GM15510 (cell line): ENCODE results near the gene BRD3OS.

Experiments used
- POLR2A ChIP-seq: IDR thresholded peaks from 3 replicates; pipeline ENCODE4 v1.6.1; 2011; ENCODE audit warnings: borderline replicate concordance; ENCODE audit not compliant: insufficient read length; ENCODE audit errors: extremely low read depth

BRD3OS gene

GRCh38 chr9:134045841-134046544 is 20.7 kb downstream of the BRD3OS start:
- no peak for TF ChIP-seq POLR2A

GRCh38 chr9:134046894-134047681 is 21.8 kb downstream of the BRD3OS start:
- TF ChIP-seq POLR2A, result no peak

- no peak for TF ChIP-seq POLR2A
These were observed 22.7 kb downstream of the BRD3OS start for GRCh38 chr9:134047868-134048581.

DNA sequence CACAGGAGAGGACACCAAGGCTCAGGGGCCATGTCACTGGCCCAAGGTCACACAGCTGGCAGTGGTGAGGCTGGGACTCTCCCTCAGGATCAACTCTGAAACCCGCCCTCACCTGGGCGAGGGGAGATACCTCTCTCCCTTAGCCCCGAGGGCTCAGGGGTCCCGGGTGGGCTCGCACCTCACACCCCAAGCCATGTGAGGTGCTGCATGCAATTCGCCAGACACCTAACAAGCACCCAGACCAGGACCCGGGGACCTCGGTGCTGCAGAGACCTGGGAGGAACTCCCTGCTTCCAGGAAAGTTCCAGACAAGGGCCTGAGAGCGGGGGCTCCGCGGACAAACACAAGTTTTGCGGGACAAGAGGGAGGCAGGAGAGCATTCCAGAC is 23.3 kb downstream of the BRD3OS start:
- TF ChIP-seq POLR2A, result no peak

DNA sequence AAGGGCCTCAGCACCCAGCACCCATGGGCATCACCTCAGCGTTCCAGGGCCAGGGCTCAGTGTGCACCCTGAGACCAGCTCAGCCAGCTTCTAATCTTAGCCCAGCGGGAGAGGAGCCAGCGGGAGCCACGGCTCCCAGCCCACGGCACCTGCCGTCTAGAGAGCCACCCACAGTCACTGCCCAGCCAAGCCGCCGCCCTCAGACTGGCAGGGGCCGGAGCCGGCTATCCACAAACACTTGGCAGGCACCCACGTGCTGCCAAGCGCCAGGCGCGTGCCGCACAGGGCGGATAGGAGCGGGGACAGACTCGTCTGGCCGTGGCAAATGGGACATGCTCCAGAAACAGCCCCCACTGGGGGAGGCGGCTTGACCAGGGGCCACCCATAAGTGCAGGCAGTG is 24.0 kb downstream of the BRD3OS start:
- TF ChIP-seq POLR2A, result no peak

DNA sequence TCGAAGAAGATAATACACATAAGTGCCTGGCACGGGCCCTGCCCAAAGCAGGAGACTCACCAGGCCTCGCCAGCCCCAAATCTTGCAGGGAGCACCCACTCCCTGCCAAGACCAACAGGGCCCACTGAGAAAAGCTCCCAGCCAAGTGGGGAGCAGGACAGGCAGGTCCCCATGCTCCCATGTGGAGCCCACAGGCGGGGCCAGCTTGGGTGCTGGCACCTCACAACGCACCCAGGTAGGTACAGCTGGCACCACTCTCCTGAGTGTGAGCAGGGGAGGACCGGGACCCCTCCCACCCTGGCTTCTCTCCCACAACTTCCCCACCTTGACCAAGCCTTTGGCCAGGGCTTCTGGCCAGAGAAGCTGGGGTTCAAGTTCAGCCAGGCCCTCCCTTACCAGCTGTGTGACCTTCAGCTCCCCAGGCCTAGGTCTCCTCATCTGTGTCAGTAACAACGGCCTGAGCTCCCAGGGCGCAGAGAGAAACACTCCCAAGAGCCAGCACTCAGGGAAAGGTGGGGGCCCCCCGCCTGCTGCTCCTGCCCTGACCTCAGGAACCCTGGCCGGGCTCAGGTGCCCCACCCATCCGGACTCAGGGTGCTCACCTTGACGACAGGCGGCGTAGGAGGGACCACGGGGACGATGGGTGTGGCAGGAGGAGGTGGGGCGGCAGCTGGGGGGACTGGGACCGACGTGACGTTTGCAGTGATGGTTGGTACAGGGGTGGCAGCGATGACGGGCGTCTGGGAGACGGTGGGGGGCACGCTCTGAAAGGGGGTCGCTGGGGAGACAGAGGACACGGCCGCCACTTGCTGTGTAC is 24.7 kb downstream of the BRD3OS start:
- no peak for TF ChIP-seq POLR2A

DNA sequence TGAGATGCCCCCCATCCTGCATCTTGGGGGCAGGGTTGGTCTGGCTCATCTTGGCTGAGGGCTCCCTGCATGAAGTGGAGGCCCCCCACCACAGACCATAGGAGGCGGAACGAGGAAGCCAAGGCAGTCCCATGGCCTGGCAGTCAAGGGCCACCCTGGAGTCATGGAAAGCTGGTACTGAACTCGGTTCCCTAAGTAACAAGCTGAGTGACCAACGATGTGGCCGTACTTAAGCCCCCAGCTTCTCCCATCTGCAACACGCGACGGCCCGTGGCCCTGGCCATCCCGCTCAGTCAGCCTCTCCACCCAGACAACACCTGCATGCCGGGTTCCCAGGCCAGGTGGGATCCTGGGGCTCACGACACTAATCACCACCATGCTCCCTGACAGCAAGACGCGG is 25.4 kb downstream of the BRD3OS start:
- no peak for TF ChIP-seq POLR2A

DNA sequence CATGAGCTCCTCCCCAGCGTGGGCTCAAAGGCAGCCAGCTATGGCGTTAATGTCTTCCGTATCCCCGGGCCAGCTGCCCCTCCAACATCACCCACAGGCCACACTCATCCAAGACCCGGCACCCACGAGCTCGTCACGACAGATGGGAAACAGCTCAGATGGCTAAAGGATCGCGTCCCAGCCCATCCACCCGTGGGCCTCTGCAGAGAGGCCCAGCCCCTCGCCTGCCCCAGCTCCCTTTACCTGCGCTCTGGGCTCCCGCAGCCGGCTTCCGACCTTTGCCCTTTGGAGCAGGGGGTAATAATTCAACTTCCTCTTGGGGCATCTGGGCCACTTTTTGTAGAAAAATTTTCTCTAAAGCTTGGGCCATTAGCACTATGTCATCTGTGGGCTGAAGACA is 26.0 kb downstream of the BRD3OS start:
- no peak for TF ChIP-seq POLR2A

GRCh38 chr9:134052491-134052890 is 27.2 kb downstream of the BRD3OS start:
- no peak for TF ChIP-seq POLR2A

DNA sequence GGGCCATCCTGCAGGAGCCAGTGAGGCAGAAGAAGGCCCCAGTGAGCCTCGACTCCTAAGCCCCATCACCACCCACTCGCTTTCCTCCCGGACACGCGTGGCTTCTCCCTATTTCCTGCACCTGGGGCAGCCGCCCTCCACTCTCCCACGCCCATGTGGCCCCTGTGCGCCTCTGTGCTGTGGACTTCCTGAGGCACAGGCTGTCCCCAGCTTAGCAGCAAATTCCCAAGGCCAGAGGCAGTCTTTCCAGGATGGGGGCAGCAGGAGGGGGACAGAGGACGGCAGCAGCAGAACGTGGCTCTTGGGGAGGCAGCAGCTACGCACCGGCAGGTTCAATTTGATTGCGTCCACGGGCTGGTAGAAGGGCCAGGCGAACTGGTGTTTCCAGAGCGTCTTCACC is 27.7 kb downstream of the BRD3OS start:
- TF ChIP-seq POLR2A, result no peak

- TF ChIP-seq POLR2A, result no peak
These were observed 28.2 kb downstream of the BRD3OS start for GRCh38 chr9:134053401-134053871.

DNA sequence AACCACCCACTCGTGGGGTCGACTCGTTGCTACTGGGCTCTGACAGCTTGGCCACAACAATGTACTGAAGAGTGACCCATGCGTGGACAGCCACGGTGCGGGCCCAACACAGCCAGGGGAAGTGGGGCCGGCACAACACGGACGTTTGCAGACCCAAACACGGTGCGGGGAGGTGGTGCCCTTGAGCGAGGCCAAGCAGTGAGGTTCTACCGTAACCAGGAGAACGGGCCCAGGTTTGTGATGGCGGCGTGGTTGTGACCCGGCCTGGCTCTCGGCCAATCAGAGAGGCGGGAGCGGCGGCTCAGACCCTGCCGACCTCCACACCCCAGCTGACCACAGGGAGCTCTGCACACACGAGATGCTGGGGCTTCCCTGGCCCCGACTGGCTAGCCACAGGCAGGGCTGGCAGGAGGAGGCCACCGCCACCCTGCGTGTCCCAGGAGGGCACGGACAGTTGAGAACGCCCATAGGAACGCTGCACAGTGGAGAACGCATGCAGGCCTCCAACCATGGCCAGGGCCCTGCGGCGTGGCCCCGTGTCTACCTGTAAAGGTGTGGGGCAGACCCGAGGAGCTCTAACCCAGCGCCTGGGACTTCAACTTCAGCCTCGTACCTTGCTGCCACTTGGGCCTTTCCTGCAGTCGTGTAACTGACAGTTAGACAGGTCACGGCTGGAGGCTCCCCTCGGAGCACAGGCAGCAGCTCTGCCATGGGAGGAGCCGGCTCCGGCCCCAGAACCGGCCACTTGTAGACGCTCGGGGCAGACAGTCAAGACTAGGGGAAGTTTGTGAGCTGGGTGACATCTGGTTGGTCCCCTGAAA is 28.9 kb downstream of the BRD3OS start:
- no peak for TF ChIP-seq POLR2A

- TF ChIP-seq POLR2A, result no peak
These were observed 29.9 kb downstream of the BRD3OS start for GRCh38 chr9:134054891-134055811.

GRCh38 chr9:134055981-134056461 is 30.7 kb downstream of the BRD3OS start:
- no peak for TF ChIP-seq POLR2A
